Hematopoietic multipotent progenitor cell treated with erythropoietin and hydrocortisone succinate and interleukin-3 and kit ligand, for 6 days (in vitro differentiated cells): ENCODE measurements around the gene SLFN5.
A peak's percentile ranks its signal among the peaks of the same experiment; 100 is the strongest.
"Not testable (repeated sequence)": the region's sequence is repeated elsewhere in the genome, so short reads cannot be mapped to it uniquely, and the experiment has no call there.

Source experiments
- DNase-seq: peaks from one replicate; pipeline ENCODE4 v3.0.0-alpha.2; 2015

Gene SLFN5

DNA sequence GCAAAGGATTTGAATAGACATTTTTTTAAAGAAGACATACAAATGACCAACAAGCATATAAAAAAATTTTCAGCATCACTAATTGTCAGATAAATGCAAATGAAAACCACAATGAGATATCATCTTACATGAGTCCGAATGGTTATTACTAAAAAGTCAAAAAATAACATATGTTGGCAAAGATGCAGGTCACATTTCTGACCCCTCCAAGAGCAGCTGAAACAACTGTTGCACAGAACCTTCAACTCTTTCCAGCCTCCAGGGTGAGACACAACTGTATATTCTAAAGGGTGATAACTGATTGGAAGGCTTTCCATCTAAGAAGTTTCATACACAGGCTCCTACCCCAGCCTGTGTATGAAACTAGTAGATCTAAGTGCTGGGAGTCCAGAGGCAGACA, 51.9 kb downstream of the SLFN5 start:
- no peak for DNase-seq

DNA sequence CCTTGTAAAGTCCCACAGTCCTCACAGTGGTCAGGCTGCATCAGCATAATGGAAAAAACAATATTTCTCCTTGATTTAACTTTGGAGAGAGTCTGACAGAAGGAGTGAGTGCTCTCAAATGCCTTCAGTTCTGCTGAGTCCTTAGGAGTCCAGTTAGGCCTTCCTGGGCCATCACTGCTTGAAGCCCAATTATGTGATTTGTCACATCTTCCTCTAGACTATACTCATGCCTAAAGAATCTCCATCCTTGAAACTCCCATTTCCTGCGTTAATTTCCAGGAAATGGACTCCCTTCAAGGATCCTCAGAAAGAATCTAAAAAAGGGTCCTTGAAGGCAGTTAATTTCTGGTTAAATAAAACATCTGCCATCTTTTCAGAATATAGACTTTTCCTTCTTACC, 52.8 kb downstream of the SLFN5 start:
- DNase-seq: no peak

DNA sequence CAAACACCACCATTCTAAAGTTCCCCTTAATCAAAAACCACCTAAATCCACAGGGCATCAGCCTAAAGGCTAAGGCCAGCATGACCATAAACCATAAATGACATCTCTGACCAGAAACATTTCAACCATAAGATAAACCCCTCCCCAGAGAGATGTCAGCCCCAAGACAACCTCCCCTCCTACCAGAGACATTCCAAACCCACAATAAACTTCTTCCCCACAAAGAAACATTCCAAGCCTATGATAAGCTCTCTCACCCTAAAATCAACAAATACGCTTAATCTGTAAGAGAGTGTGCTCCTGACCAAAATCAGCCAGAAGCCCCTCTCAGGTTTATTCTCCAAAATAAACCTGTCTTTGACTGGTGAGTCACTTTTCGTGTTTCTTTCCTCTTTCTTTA, 54.8 kb downstream of the SLFN5 start:
- no peak for DNase-seq

DNA sequence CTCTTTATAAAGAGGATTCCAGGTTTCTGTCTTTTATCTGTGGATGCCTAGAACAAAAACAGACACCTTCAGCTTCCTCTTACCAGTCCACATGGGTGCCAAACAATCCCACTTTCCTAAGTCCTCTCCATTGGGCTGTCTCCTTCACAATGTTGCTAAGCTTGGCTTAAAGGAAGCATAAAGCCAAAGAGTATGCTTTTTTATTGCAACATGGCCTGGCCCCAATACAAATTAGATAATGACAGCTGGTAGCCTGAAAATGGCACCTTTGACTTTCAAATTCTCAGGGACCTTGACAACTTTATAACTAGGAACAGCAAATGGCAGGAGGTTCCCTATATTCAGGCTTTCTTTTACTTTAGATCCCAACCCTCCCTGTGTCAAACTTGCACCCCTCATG, 55.8 kb downstream of the SLFN5 start:
- DNase-seq: no peak

DNA sequence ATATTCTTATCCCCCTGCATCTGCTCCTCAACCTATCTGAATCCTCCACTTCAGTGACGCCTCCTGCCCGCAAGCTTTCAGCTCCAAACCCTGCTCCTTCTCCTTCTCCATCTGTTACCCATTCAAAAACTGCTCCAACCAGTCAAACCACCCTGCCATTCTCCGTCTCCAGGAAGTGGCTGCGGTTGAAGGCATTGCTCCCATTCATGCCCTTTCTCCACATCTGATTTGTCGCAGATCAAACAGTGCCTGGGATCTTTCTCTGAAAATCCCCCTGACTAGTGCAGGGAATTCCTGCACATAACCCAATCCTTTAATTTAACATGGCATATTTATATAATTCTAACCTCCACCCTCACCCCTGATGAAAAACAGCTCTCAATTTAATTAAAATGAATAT, 56.3 kb downstream of the SLFN5 start:
- DNase-seq: no peak

DNA sequence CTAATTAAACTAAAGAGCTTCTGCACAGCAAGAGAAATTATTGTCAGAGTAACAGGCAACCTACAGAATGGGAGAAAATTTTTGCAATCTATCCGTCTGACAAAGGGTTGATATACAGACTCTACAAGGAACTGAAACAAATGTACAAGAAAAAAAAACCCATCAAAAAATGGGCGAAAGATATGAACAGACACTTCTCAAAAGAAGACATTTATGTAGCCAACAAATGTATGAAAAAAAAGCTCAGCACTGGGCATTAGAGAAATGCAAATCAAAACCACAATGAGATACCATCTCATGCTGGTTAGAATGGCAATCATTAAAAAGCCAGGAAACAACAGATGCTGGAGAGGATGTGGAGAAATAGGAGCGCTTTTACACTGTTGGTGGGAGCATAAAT, 66.5 kb downstream of the SLFN5 start:
- not testable (repeated sequence) for DNase-seq

DNA sequence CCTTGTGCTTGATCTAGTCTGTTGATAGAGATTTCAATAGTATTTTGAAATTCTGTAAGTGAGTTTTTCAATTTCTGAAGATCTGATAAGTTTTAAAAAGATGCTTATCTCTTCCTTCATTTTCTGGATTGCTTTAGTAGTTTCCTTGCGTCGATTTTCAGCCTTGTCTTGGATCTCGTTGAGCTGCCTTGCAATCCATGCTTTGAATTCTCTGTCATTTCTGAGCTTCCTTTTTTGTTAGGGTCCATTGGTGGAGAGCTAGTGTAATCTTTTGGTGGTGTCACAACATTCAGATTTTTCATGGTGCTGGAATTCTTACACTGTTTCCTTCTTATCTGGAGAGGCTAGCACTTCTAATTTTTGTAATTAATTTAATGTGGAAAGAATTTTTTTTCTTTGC, 69.5 kb downstream of the SLFN5 start:
- DNase-seq: no peak

DNA sequence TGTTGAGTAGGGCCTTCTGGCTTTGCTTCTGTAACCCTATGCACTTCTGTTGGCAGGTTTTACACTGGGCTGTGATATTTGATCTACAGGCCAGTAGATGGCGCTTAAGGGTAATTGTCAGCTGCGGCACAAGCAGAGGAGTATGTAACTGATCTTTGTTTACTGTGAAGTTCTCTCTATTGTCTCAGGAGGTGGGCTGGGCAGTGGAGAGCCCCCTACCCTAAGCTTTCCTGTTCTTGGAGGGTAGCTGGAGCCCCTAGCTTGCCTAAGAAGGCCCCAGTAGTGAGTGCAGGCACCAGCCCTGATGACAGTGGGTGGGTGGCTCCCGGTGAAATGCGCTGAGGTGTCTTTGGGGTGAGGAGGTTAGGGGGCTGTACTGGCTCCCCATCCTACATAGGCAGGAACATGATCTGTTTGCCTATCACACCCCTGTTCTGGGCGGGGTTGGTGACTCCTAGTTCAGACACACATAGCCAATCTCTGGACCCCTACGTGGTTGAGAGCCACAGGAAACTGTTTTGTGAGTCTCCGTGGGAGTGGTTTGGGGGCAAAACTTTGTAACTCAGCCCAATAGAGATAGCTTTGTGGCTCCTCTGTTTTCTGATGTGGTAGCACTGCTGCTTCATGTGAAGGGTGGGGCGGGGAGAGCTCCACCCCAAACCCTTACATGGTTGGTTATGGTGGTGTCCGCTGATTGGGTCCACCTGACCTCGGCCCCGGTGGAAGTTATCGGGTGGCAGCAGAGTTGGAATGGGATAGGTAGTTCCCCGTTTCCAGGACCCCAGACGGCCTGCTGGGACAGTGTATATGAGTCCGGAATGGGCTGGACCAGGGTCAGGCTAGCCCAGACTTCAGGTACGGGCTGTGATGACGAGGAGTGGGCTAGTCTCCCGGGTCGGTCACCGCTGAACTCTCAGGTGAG, 70.2 kb downstream of the SLFN5 start:
- peak; percentile 88 for DNase-seq

DNA sequence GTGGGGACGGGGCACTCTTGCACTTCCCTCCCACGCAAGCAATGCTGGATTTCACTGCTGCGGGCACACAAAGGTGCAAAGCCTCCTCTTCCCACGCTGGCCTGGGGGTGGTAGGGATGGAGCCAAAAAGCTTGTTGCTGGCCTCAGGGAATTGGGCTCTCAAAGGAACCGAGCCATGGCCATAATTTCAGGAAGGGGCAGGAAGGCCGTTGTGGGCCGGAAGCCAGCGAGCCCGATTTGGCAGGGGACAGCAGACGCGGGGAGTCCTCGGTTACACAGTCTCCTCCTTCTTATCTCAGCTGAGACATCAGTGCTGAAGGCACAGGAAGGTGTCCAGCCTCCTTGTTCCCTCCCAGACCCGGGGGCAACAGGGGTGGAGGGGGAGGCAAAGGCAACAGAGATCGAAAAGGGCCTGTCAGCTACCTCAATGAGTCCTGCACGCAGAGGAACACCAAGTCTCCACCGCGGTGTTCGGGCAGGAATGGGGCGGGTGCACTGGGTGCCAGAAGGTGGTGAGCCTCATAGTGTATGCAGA, 71.1 kb downstream of the SLFN5 start:
- peak; percentile 14 for DNase-seq

DNA sequence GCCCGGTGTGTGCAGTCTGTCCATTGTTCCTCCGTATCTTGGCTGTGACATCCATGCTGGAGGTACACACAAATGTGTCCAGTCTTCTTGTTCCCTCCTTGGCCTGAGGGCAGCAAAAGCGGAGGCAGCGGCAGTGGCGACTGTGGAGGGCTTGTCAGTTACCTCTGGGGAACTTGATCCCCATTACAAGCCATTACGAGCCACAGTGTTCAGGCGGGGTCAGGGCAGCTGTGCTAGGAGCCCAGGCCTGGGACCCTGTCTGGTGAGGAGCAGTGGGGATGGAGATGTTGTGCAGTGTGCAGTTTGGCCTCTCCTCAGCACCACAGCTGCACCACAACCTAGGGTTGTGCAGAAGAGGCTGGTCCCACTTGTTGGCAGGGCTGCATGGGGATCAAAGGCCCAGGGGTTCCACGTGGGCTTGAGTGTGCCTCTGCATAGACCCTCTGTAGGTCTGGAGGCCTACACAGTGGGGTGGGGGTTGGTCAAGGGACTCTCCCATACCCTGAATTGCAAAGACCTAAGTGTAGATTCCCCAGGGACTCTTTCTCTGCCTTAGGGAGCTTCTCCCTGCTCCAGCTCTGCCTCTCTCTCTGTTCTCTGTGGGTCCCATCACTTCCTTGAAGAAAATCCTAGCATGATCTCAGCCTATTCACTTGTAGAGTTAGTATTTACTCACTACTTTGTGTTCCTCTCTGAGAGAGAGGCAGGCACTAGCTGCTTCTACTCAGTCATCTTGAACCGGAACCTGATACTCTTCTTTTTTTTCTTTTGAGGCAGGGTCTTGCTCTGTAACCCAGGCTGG, 71.7 kb downstream of the SLFN5 start:
- DNase-seq: no peak

DNA sequence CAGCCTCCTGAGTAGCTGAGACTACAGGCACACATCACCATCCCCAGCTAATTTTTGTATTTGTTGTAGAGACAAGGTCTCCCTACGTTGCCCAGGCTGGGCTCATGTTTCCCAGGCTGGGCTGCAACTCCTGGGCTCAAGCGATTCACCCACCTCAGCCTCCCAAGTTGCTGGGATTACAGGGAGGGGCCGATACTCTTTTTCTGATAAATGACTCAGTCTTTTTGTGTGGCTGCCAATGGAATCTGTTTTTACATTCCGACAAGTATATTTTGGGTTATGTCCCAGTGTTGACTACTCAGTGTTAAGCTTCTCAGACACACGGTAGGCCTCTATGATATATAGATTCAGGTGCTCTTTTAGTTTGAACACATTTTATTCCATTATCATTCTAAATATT, 72.4 kb downstream of the SLFN5 start:
- peak; percentile 21 for DNase-seq

DNA sequence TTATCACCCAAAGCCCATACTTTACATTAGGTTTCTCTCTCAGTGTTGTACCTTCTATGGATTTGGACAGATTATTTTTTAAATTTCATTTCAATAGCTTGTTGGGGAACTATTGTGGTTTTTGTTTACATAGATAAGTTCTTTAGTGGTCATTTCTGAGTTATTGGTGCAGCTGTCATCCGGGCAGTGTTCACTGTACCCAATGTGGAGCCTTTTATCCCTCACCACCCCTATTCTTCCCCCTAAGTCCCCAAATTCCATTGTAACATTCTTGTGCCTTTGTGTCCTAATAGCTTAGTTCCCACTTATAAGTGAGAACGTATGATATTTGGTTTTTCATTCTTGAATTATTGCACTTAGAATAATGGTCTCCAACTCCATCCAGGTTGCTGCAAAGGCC, 73.1 kb downstream of the SLFN5 start:
- DNase-seq: no peak

DNA sequence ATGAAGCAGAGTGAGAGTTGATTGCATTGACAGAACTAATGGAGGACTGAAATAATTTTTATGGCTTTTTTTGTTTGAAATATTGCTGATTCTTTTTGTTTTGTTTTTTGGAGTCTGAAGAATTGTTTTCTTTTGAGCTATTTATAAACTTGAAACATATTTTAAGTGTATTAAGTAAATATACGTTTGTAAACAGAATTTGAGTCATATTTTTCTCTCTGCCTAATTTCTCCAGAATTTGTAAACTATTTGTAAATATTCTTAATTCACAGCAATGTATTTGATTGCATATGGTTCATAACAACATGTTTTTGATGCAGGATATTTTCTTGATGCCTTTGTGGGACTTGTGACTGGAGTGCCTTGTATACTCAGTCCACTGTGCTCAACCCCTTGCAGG, 79.9 kb downstream of the SLFN5 start:
- no peak for DNase-seq
